ENCODE data around the gene MAGI2.
"Not testable (repeated sequence)": the region's sequence is repeated elsewhere in the genome, so short reads cannot be mapped to it uniquely, and the experiment has no call there.

Gene MAGI2

DNA sequence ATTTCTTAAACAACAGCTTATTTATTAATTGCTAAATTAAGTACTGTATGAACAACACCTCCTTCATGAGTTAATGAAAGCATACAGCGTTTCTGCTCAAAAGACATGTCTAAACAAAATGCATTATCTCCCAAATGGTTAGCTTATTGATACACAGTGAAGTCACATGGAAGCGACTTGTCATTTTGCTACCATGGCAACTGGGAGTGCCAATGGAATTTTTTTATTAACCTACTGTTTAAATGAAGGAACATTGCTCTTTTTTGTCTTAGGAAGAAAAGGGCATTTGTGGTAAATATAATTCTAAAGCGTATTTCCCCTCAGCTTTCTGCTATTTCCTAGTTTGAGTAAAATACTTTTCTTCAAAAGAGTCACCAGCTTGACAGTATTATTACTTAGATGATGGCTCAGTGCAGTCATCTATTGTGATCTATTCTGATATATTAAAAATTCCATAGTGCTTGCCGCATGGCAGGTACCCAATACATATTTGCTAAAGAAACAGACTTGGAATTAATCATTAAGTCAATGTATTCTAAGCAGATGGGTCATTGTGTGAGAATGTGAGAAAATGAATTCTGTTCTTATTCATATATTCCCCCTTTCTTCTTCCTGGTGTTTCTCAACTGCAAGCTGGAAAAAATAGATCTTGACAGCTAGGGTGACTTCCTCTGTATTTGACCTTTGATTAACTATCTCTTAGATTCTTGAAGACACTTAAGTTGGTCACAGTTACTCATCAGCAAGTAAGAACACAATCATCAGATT is 818.3 kb downstream of the MAGI2 start:
- H3K4me3 ChIP-seq (ENCODE audit: low read length), result no peak overlapping the region
- no peak for TF ChIP-seq ZNF274 (IDR thresholded peaks at IDR 0.05; ENCODE audit: low read depth, low read length)

DNA sequence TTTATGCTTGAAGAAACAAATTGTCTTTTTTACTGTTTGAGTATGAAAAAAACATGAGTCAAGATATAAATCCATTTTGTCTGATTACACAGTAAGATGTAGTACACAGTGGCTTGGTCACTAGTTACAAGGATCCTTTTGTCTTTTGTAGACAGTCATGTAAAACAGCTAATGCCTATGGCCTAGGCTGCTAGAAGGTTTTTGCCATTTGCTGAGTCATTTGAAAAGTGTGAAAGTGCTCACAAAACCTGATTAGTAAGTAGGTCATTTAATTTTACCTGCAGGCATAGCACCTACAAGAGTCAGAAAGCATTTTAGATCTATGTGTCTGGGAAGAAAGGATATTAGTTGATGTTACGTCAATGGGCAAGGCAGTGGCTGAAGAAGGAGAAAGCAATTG is 819.4 kb downstream of the MAGI2 start:
- no peak overlapping the region for H3K4me3 ChIP-seq (ENCODE audit: low read length)
- no peak for TF ChIP-seq ZNF274 (IDR thresholded peaks at IDR 0.05; ENCODE audit: low read depth, low read length)

DNA sequence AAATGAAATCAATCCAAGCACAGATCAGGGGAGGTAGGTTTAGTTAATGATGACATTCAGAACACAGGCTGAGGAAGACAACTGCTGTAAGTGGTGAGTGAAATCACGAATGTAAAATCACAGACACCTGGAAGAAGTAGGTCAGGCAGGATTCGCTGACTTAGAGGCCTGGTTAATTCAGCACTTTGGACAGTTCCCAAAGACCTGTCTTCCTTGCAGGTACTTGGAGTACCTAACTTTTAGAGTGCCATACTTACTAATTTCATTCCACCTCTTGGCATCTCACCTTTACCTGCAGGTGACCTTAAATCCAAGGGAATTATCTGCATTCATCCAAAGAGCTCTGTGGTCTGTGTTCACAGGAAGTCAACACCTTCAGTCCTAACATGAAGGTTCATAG is 832.5 kb downstream of the MAGI2 start:
- no peak overlapping the region for H3K4me3 ChIP-seq (ENCODE audit: low read length)
- TF ChIP-seq ZNF274 (IDR thresholded peaks at IDR 0.05; ENCODE audit: low read depth, low read length), result no peak

DNA sequence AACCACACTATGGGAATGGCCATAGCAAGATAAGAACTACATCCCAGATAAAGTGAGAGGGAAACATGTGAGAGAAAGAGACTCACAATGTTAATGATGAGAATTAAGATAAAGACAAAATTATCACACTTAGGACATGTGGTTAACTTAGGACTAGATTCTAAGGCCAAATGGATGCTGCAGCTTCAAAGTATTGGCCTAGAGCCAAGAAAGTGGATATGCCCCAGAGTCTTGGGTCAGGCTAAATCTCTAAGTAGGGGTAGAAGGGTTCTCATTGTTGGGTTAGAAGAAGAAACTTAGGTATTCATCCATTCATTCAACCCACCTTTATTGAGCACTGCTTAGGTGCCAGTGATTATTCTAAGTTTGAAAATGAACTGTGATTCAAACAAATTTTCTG is 836.9 kb downstream of the MAGI2 start:
- no peak overlapping the region for H3K4me3 ChIP-seq (ENCODE audit: low read length)
- no peak for TF ChIP-seq ZNF274 (IDR thresholded peaks at IDR 0.05; ENCODE audit: low read depth, low read length)

DNA sequence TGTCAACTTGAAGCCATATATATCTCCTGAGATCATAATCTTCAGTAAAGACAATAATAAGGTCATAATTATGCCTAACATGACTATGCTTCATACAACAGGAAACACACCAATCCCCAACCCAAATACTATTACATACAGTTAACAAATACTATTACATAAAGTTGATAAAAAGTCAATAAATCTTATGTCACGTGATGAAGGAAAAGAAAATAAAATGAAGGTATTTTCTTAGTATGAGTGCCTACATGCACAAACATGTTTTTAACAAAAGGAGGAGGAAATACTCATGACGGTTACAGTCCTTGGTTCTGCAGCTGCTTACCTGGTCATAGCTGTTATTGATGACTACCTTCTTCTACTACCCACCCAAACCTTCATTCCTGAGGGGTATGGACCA is 844.2 kb downstream of the MAGI2 start:
- no peak overlapping the region for H3K4me3 ChIP-seq (ENCODE audit: low read length)
- TF ChIP-seq ZNF274 (IDR thresholded peaks at IDR 0.05; ENCODE audit: low read depth, low read length), result no peak

DNA sequence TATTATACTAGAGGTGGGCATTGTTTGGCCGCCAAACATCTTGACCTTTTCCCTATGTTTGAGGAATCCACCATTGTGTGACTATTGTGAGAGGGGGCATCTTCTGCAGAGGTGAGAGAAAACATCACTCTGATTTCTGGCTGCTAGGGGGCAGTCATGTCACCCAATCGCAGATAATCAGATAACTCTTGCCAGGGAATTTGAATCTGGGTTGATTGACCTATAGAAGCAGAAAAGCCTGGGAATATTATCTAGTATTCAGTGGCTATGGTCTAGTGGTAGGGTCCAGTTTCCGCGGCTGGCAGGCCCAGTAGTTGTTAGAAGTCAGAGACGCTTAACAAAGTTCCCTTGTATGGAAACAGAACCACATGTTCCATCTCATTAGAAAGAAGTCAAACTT is 846.4 kb downstream of the MAGI2 start:
- H3K4me3 ChIP-seq (ENCODE audit: low read length), result no peak overlapping the region
- TF ChIP-seq ZNF274 (IDR thresholded peaks at IDR 0.05; ENCODE audit: low read depth, low read length), result no peak

DNA sequence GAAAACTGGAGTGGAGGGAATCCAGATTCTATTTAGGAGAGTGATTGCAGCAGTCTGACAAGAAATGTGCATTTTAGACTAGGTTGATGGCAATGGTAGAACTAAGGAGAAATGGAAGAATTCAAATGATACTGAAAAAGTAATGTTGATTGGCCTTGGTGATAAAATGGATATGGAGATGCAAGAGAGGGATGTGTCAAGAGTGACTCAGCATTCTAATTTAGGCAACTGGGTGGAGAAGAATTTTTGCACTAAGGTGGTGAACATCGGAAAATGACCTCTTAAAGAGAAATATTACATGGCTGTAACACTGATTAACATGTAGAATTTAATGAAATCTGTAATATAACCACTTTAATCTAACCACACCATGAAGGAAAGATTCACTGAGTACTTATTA is 848.3 kb downstream of the MAGI2 start:
- H3K4me3 ChIP-seq (ENCODE audit: low read length), result no peak overlapping the region
- TF ChIP-seq ZNF274 (IDR thresholded peaks at IDR 0.05; ENCODE audit: low read depth, low read length), result no peak

DNA sequence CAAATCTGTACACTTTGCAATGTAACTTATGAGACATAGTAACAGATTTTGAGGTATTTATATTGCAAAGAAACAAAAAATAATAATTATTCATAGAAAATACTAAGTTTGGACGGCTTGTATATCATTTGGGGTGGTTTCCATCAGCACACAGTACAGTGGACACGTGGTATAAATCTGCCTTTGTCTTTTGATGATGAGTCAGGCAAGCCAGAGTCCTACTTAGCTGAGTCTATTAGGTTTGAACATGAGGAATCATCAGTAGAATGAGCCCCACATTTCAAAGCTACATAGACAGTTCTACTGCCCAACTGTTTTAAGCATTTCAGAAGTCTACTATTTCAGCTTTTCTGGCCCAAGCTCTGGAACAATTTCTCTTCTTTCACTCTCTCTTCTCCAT is 851.7 kb downstream of the MAGI2 start:
- no peak for TF ChIP-seq ZNF274 (IDR thresholded peaks at IDR 0.05; ENCODE audit: low read depth, low read length)
- no peak overlapping the region for H3K4me3 ChIP-seq (ENCODE audit: low read length)

DNA sequence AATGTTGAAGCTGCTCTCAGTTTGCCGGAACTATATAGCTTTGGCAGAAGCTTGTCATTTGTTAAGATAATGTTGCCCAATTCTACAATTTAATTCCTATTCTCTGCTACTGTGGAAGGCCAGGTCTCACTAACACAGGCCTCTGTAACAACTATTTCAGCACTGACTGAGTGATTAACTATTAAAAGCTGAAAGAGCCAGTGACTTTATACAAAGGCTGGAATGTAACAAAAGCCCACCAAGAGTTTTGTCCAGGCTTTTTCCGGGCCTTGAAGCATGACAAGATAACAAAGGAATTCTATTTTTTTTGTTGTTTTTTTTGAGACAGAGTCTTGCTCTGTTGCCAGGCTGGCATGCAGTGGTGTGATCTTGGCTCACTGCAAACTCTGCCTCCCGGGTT is 859.3 kb downstream of the MAGI2 start:
- TF ChIP-seq ZNF274 (IDR thresholded peaks at IDR 0.05; ENCODE audit: low read depth, low read length), result no peak
- no peak overlapping the region for H3K4me3 ChIP-seq (ENCODE audit: low read length)

DNA sequence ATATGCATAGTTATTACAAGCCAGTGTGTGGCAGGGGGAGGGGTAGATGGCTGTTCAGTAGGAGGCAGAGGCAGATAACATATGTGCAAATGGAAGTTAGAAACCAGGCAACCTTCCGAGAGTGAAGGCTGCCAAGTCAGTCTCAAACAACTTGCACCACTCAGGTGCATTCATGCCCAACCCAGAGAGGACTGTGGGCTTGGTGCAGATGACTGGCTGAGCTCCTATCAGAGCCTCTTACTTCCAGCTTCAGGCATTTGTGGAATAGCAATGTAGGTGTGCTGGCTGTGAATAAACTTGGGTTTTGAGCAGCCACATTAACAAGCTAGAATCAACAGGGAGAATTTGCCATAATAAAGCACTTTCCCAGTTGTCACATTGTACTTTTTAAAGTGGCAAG is 865.1 kb downstream of the MAGI2 start:
- H3K4me3 ChIP-seq (ENCODE audit: low read length), result no peak overlapping the region
- TF ChIP-seq ZNF274 (IDR thresholded peaks at IDR 0.05; ENCODE audit: low read depth, low read length), result no peak

DNA sequence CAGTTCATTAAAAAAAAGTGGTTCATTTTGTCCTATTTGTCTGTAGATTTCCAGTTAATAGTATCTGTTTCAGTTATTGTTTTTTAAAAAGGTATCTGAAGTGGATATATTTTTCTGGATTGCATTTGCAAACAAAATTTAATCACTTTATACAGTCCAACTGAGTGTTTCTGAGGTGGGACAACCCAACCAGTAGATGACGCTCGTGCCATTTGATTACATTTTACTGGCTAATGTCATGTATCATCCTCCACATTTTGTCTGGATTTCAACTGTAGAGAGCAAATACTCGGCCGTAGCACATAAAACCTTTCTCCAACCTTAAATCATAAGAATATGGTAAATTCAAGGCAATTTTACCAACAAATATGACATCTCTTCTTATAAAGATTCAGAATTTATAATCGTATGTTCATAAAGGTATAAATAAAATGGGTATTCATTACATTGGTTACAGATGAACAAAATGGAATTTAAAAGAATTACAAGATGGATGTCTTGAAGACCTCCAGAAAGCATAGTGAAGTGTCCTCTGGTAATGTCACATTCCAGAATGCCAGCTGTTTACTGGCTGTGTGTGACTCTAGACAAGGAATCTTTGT is 865.9 kb downstream of the MAGI2 start:
- TF ChIP-seq ZNF274 (IDR thresholded peaks at IDR 0.05; ENCODE audit: low read depth, low read length), result no peak
- H3K4me3 ChIP-seq (ENCODE audit: low read length), result no peak overlapping the region

DNA sequence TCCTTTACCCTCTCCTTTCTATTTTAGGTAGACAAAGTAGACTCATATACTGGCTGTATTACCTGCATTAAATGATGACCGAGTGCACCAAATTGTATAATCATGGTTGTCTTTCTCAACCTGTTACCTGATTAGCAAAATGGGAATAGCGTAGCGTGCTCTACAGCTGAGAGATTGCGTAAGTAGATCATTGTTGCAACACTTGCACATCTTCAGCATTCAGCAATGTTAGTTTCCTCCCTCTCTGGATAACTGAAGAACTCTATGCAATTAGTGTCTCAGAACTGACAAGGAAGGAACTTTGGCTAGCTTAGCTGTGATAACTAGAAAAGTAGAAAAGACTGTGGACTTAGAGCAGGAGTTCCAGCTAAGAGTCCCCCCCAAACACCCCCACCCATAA is 867.5 kb downstream of the MAGI2 start:
- TF ChIP-seq ZNF274 (IDR thresholded peaks at IDR 0.05; ENCODE audit: low read depth, low read length), result no peak
- H3K4me3 ChIP-seq (ENCODE audit: low read length), result no peak overlapping the region

DNA sequence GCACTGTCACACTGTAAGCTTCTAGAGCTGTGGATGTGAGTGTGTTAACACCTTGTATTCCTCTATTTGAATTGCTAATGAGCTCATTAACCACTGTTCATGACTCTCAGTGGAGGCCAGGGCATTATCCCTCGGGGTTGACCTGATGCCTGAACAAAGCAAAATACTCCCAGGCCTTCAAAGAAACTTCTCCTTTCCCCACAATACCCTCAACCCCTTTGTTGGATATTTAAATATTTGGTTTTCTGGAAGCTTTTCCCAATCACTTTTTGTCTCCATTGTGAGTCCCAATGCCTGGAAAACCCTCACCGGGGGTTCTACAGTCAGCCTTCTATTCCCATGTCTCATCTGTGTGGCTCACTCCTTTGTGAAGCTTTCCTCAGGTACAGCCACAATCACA is 874.8 kb downstream of the MAGI2 start:
- no peak for TF ChIP-seq ZNF274 (IDR thresholded peaks at IDR 0.05; ENCODE audit: low read depth, low read length)
- no peak overlapping the region for H3K4me3 ChIP-seq (ENCODE audit: low read length)

DNA sequence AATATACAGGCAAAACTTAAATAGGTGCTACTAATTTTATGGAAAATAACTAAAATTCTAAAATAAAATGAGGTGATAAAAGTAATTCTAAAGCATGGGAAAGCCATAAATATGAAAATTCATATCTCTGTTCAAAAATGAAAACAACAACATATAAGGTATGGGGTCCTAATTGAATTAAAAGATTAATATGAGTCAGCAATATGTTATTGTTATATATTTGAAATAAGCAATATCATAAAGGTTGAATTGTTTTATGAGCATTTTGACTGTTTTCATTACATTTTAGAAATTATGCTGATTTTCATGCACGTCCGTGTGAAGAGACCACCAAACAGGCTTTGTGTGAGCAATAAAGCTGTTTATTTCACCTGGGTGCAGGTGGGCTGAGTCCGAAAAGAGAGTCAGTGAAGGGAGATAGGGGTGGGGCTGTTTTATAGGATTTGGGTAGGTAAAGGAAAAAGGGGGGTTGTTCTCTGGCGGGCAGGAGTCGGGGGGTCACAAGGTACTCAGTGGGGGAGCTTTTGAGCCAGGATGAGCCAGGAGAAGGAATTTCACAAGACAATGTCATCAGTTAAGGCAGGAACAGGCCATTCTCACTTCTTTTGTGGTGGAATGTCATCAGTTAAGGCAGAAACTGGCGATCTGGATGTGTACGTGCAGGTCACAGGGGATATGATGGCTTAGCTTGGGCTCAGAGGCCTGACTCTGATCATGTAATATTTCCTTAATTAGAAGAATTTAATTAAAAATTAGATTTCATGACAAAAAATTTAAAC is 876.1 kb downstream of the MAGI2 start:
- H3K4me3 ChIP-seq (ENCODE audit: low read length), result not testable (repeated sequence)

DNA sequence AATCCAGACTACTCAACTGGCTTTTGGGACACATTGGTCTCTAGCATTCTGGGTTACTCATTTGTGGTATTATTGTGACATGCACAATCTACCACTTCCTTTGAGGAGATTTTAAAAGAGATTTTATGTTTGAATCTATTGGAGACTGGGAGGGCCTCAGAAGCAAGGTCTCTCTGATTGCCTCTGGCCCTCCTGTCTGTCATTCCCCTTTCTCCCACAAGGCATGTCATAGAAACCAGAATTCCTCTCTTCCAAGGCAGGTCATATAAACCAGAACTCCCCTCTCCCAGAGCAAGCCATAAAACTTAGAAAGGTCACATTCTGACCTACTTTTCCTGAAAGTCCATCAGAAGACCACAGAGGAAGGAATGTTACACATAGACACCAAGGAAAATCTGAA is 877.2 kb downstream of the MAGI2 start:
- H3K4me3 ChIP-seq (ENCODE audit: low read length), result no peak overlapping the region
- TF ChIP-seq ZNF274 (IDR thresholded peaks at IDR 0.05; ENCODE audit: low read depth, low read length), result no peak
